HG03439 (cell line): Measurements from ENCODE around the gene CST1.
A peak's percentile ranks its signal among the peaks of the same experiment; 100 is the strongest.
"Not testable (repeated sequence)": the region's sequence is repeated elsewhere in the genome, so short reads cannot be mapped to it uniquely, and the experiment has no call there.

Experiments
- ATAC-seq: cut with Tn5 transposase; IDR thresholded peaks from one replicate; pipeline ENCODE4 v1.9.1; 2021; ENCODE audit warnings: mild to moderate bottlenecking, moderate library complexity; ENCODE audit not compliant: unreplicated experiment

Gene CST1

GRCh38 chr20:23750786-23751185, at the start of gene CST1:
Gene CST1, minus strand, starts transcription at chr20:23750935. Its CDS starts 69 bp downstream, at chr20:23750866.
- ATAC-seq: not testable (repeated sequence)

GRCh38 chr20:23799216-23799847, 48.6 kb upstream of the CST1 start:
- peak; percentile 90 for ATAC-seq

- no peak for ATAC-seq
Observed at GRCh38 chr20:23795526-23795925, 44.8 kb upstream of the CST1 start.

GRCh38 chr20:23794841-23795240, 44.1 kb upstream of the CST1 start:
- ATAC-seq: no peak

- no peak for ATAC-seq
Observed at GRCh38 chr20:23794065-23794464, 43.3 kb upstream of the CST1 start.

GRCh38 chr20:23783447-23783846, 32.7 kb upstream of the CST1 start:
- ATAC-seq: no peak

- no peak for ATAC-seq
Observed at GRCh38 chr20:23782366-23782983, 31.7 kb upstream of the CST1 start.

- not testable (repeated sequence) for ATAC-seq
Observed at GRCh38 chr20:23778676-23779075, 27.9 kb upstream of the CST1 start.

GRCh38 chr20:23777380-23777779, 26.6 kb upstream of the CST1 start:
- not testable (repeated sequence) for ATAC-seq

GRCh38 chr20:23776067-23776771, 25.5 kb upstream of the CST1 start:
- no peak for ATAC-seq

GRCh38 chr20:23774081-23774480, 23.3 kb upstream of the CST1 start:
- no peak for ATAC-seq

- no peak for ATAC-seq
Observed at GRCh38 chr20:23773579-23773978, 22.8 kb upstream of the CST1 start.

GRCh38 chr20:23773127-23773526, 22.4 kb upstream of the CST1 start:
- no peak for ATAC-seq

- ATAC-seq: no peak
Observed at GRCh38 chr20:23772074-23772473, 21.3 kb upstream of the CST1 start.

GRCh38 chr20:23770384-23770783, 19.6 kb upstream of the CST1 start:
- no peak for ATAC-seq

- not testable (repeated sequence) for ATAC-seq
Observed at GRCh38 chr20:23768520-23768919, 17.8 kb upstream of the CST1 start.

- ATAC-seq: no peak
Observed at GRCh38 chr20:23766531-23766930, 15.8 kb upstream of the CST1 start.

GRCh38 chr20:23765578-23765977, 14.8 kb upstream of the CST1 start:
- no peak for ATAC-seq

- not testable (repeated sequence) for ATAC-seq
Observed at GRCh38 chr20:23764630-23765029, 13.9 kb upstream of the CST1 start.

- no peak for ATAC-seq
Observed at GRCh38 chr20:23763345-23763744, 12.6 kb upstream of the CST1 start.

GRCh38 chr20:23759306-23759940, 8.7 kb upstream of the CST1 start:
- ATAC-seq: no peak

GRCh38 chr20:23756792-23757191, 6.1 kb upstream of the CST1 start:
- ATAC-seq: not testable (repeated sequence)
